ENCODE results near the gene MSN. TPM values are rescaled to one million over a fixed set of nuclear protein-coding genes. Genes with fewer than 3 reads are reported as not detected.
"Not testable (repeated sequence)": the region's sequence is repeated elsewhere in the genome, so short reads cannot be mapped to it uniquely, and the experiment has no call there.

Gene MSN
- total RNA-seq, 2 experiments from 2014 or later: 489 to 610 TPM

GRCh38 chrX:65745992-65746391 is 78.5 kb downstream of the MSN start:
- DNase-seq: no peak
- Mint-ChIP-seq H3K4me3 (no peak overlapping the region), H3K9me3 (ENCODE audit: low read depth) (no peaks in the 10 kb centered on the region), H3K27me3 (no peaks in the 10 kb centered on the region), H3K27ac (peak overlapping the region; percentile 65), H3K4me1 (peaks cover 49% of the 10 kb centered on the region), H3K36me3 (peaks cover 32% of the 10 kb centered on the region)
- ATAC-seq: no peak
- CTCF ChIA-PET: interaction anchor here (0.7 to 2.7 kb wide), 5 partner anchors 9 to 268 kb away, joined by 3 to 10 read pairs (median 5); no protein-coding TSS in a partner anchor

DNA sequence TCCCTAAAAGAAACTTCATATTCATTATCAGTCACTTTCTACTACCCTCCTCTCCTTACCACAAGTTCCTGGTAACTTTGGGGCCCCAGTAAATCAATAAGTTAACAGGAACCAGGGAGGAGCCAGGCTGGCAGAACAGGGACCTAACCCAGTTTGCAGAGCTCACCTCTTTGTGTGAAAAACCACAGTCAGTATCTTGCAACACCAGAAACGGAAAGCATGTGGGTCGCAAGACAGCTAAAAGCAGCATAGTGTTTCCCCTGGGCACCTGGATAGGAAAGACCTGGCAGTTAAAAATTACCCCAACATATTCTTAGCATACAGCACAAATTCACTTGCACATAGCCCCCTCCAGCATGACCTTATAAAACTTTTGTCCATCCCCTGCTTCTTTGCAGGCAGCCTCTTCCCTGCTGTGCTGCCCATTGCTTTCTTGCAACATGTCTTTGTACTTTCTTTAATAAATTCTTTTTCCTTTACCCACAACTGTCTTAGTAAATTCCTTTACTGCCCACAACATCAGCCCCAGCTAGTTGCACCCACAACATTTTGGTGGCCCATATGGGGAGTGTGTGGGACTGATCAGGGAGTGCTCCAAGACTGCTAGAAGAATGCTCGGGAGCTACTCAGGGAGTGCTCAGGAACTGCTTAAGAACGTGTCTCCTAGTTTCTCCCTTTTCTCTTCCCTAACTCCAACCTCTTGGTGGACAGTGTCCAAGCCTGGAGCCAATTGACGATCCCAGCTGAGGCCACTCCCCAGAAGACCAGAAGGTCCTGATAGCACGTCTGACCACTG is 83.4 kb downstream of the MSN start:
- CTCF ChIA-PET: interaction anchor here (0.7 to 1.3 kb wide), 4 partner anchors 10 to 278 kb away, joined by 3 to 4 read pairs (median 3); no protein-coding TSS in a partner anchor
- peaks cover 58% of the 10 kb centered on the region for H3K4me1 Mint-ChIP-seq
- H3K27me3 Mint-ChIP-seq: no peaks in the 10 kb centered on the region
- no peaks in the 10 kb centered on the region for H3K9me3 Mint-ChIP-seq (ENCODE audit: low read depth)
- ATAC-seq (peak; percentile 92), DNase-seq (peak; percentile 72)
- H3K27ac Mint-ChIP-seq: peak overlapping the region; percentile 88
- H3K4me3 Mint-ChIP-seq: peak overlapping the region; percentile 30
- H3K36me3 Mint-ChIP-seq: peaks cover 18% of the 10 kb centered on the region

DNA sequence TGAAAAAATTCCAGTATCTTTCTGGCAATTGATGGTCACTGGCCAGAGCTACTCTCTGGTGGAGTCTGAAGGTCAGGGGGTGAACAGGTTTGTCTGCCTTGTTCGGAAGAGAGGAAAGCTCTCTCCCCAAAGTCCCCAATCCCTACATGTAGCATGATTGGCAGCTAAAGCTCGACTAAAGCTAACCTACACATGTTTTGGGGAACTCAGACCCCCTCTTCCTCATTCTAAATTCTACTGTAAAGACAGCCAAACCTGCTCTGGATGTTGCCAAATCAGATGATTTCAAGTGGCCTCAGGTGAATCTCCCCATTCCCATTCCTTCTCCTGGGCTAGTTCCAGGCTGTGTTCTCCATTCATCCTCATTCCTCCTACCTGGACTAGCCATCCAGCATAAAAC is 84.1 kb downstream of the MSN start:
- H3K36me3 Mint-ChIP-seq: peaks cover 14% of the 10 kb centered on the region
- peaks cover 57% of the 10 kb centered on the region for H3K4me1 Mint-ChIP-seq

DNA sequence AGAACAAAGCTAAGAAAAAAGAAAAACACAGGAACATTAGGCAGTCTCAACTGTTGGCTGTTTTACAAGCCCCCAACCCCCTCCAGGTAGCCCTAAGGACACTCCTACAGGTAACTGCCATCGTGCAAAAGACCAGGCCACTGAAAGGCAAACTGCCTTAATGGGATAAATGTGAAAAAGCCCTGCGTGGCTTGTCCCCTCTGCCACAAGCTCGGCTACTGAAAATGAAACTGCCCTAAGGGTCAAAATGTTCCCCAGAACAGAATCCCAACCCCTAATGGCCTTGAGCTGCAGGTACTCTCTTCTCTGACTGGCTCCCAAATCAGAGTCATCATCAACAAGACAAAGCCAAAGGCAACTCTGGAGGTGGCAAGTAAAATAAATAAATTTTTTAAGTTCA is 84.8 kb downstream of the MSN start:
- CTCF ChIA-PET: no interaction called here
- DNase-seq (no peak), ATAC-seq (no peak)
- H3K36me3 Mint-ChIP-seq: peaks cover 11% of the 10 kb centered on the region
- peak overlapping the region; percentile 28 for H3K27ac Mint-ChIP-seq
- H3K27me3 Mint-ChIP-seq: no peaks in the 10 kb centered on the region
- H3K9me3 Mint-ChIP-seq (ENCODE audit: low read depth): no peaks in the 10 kb centered on the region
- peaks cover 58% of the 10 kb centered on the region for H3K4me1 Mint-ChIP-seq
- peak overlapping the region; percentile 27 for H3K4me3 Mint-ChIP-seq

More for the DNA sequence above, 84.1 kb downstream of the MSN start:
- ATAC-seq (no peak), DNase-seq (no peak)
- Mint-ChIP-seq H3K9me3 (ENCODE audit: low read depth) (no peaks in the 10 kb centered on the region), H3K4me3 (peak overlapping the region; percentile 27), H3K27me3 (no peaks in the 10 kb centered on the region), H3K27ac (peak overlapping the region; percentile 88)
- CTCF ChIA-PET: interaction anchor here (1.3 kb wide), 1 partner anchor 11 kb away, joined by 3 read pairs; no protein-coding TSS in a partner anchor

DNA sequence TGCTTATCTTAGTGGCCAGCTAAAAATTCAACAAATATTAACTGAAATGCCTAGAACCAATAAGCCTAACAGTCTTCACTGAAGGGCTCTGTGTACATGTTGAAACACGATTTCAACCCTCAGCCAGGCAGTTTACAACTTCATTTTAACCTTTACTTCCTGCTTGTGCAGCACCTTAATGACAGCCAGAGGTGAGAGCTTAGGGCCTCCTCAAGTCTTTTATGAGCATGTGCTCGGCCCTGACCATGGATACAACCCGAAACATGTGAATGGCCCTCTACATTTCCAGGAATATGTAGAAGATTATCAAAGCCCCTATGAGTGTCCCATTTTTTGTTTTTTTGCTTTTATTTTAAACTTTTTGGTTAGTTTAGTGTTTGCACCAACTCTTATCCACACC is 88.3 kb downstream of the MSN start:
- CTCF ChIA-PET: no interaction called here
- ATAC-seq: no peak
- no peak overlapping the region for H3K4me3 Mint-ChIP-seq
- no peak overlapping the region for H3K27ac Mint-ChIP-seq
- H3K4me1 Mint-ChIP-seq: peaks cover 64% of the 10 kb centered on the region
- peaks cover 1% of the 10 kb centered on the region for H3K9me3 Mint-ChIP-seq (ENCODE audit: low read depth)
- peaks cover 13% of the 10 kb centered on the region for H3K36me3 Mint-ChIP-seq
- no peak for DNase-seq
- H3K27me3 Mint-ChIP-seq: no peaks in the 10 kb centered on the region

DNA sequence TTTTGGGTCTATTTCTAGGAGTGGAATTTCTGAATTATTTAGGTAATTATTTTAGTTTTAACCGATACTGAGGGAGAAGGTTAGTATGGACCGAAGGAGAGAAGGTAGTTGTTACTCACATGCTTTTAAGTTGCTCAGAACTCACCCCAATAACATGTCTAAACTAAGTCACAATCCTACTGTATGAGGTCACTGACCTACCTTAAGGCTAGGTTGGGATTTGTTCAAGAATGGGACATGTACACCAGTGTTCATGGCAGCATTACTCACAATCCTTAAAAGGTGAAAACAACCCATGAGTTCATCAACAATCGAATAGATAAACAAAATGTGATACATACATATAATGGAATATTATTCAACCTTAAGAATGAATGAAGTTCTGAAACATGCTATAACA is 90.5 kb downstream of the MSN start:
- Mint-ChIP-seq H3K9me3 (ENCODE audit: low read depth) (peaks cover 7% of the 10 kb centered on the region), H3K4me1 (peaks cover 54% of the 10 kb centered on the region), H3K27ac (no peak overlapping the region), H3K4me3 (no peak overlapping the region), H3K27me3 (no peaks in the 10 kb centered on the region), H3K36me3 (peaks cover 29% of the 10 kb centered on the region)
- no peak for ATAC-seq
- DNase-seq: no peak
- CTCF ChIA-PET: no interaction called here

DNA sequence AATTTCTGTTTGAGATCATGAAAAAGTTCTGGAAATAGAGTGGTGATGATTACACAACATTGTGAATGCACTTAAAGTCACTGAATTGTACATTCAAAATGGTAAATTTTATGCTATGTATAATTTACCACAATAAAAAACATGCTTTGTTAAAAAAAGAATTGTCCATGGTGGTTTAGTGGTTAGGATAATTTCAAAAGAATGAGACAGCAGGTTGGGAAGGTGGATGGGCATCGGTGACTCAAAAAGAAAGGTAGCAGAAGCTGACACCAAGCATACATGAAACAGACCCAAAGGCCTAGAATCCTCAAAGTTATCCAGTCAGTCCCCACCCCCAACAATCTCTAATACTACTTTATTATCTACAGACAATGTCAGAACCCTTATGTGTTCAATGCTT is 91.1 kb downstream of the MSN start:
- ATAC-seq (no peak), DNase-seq (no peak)
- Mint-ChIP-seq H3K27me3 (no peaks in the 10 kb centered on the region), H3K4me3 (no peak overlapping the region), H3K27ac (no peak overlapping the region), H3K4me1 (peaks cover 58% of the 10 kb centered on the region), H3K9me3 (ENCODE audit: low read depth) (peaks cover 7% of the 10 kb centered on the region), H3K36me3 (peaks cover 29% of the 10 kb centered on the region)
- CTCF ChIA-PET: no interaction called here

DNA sequence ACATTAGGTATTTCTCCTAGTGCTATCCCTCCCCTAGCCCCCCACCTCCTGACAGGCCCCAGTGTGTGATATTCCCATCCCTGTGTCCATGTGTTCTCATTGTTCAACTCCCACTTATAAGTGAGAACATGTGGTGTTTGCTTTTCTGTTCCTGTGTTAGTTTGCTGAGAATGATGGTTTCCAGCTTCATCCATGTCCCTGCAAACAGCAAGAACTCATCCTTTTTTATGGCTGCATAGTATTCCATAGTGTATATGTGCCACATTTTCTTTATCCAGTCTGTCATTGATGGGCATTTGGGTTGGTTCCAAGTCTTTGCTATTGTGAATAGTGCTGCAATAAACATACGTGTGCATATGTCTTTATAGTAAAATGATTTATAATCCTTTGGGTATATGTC is 92.1 kb downstream of the MSN start:
- ATAC-seq; CTCF ChIA-PET; H3K9me3 Mint-ChIP-seq (ENCODE audit: low read depth); DNase-seq; H3K4me3 Mint-ChIP-seq; H3K27ac Mint-ChIP-seq; H3K27me3 Mint-ChIP-seq: not testable (repeated sequence)
- peaks cover 24% of the 10 kb centered on the region for H3K36me3 Mint-ChIP-seq
- peaks cover 57% of the 10 kb centered on the region for H3K4me1 Mint-ChIP-seq

GRCh38 chrX:65769564-65770292 is 102.3 kb downstream of the MSN start:
- Mint-ChIP-seq H3K36me3 (peaks cover 4% of the 10 kb centered on the region), H3K27me3 (no peaks in the 10 kb centered on the region), H3K4me3 (no peak overlapping the region), H3K4me1 (no peaks in the 10 kb centered on the region), H3K9me3 (ENCODE audit: low read depth) (no peaks in the 10 kb centered on the region), H3K27ac (no peak overlapping the region)
- no peak for DNase-seq
- CTCF ChIA-PET: no interaction called here
- no peak for ATAC-seq

DNA sequence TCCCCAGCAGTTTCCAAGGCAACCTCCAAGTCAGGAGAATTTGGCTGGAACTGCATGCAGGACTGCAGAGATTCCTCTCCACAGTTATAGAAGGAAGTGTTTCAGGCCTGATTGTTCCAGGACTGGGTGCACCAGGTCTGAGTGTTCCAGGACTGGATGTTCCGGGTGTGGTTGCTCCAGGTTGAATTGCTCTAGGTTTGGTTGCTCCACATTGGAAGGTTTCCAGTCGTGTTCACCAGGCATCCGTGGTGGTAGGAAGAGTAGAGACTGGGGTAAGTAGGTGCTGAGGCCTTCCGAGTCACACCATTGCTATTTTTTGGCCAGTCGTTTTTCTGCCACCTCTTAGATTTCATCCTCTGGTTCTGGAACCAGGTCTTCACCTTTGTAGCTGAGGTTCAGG is 105.4 kb downstream of the MSN start:
- Mint-ChIP-seq H3K27me3 (no peaks in the 10 kb centered on the region), H3K4me1 (no peaks in the 10 kb centered on the region), H3K27ac (no peak overlapping the region), H3K4me3 (no peak overlapping the region), H3K9me3 (ENCODE audit: low read depth) (no peaks in the 10 kb centered on the region), H3K36me3 (peaks cover 4% of the 10 kb centered on the region)
- DNase-seq (no peak), ATAC-seq (no peak)
- CTCF ChIA-PET: no interaction called here

GRCh38 chrX:65781845-65782244 is 114.4 kb downstream of the MSN start:
- CTCF ChIA-PET: no interaction called here
- H3K36me3 Mint-ChIP-seq: peaks cover 5% of the 10 kb centered on the region
- no peak overlapping the region for H3K27ac Mint-ChIP-seq
- no peaks in the 10 kb centered on the region for H3K9me3 Mint-ChIP-seq (ENCODE audit: low read depth)
- H3K27me3 Mint-ChIP-seq: no peaks in the 10 kb centered on the region
- H3K4me3 Mint-ChIP-seq: no peak overlapping the region
- ATAC-seq: peak; percentile 57
- peaks cover 32% of the 10 kb centered on the region for H3K4me1 Mint-ChIP-seq
- no peak for DNase-seq

- Mint-ChIP-seq H3K27ac (no peak overlapping the region), H3K27me3 (no peaks in the 10 kb centered on the region), H3K4me1 (peaks cover 28% of the 10 kb centered on the region), H3K36me3 (peaks cover 5% of the 10 kb centered on the region), H3K4me3 (peak overlapping the region; percentile 23), H3K9me3 (ENCODE audit: low read depth) (no peaks in the 10 kb centered on the region)
- DNase-seq (no peak), ATAC-seq (no peak)
- CTCF ChIA-PET: no interaction called here
These were observed 116.3 kb downstream of the MSN start for GRCh38 chrX:65783746-65784145.

All from activated CD8-positive, alpha-beta memory T cell treated with anti-CD3 and anti-CD28 coated beads, Interleukin-2, amount 10 ng/mL, durations not matched to agents 7 days and 5 days (primary cell).